ENCODE measurements around the gene NRXN2. TPM values are rescaled to one million over a fixed set of nuclear protein-coding genes. Genes with fewer than 3 reads are reported as not detected.

NRXN2 gene
- total and polyA plus RNA-seq, 2 donors (not counting 3 experiments of a cell fraction or from before 2014, with no cell fraction given): not detected

- Histone ChIP-seq H3K9ac (replicated peaks; ENCODE audit: extremely low read depth, insufficient read depth, low read length) (no peak overlapping the region), H3K27me3 (ENCODE audit: control insufficient read depth in 2 of 2, insufficient read depth in 2 of 2, low read length in 2 of 2) (peaks cover 4 to 15% of the 10 kb centered on the region in 2 experiments), H3K9me3 (replicated peaks; ENCODE audit: control insufficient read depth, insufficient read depth, low read length) (no peaks in the 10 kb centered on the region), H3K9me1 (replicated peaks; ENCODE audit: control insufficient read depth, extremely low read depth, insufficient read depth, low read length) (no peaks in the 10 kb centered on the region), H3K27ac (ENCODE audit: insufficient read depth, low read depth, low read length) (no peak overlapping the region), H4K20me1 (replicated peaks; ENCODE audit: control insufficient read depth, extremely low read depth, insufficient read depth, low read length) (no peaks in the 10 kb centered on the region), H2AFZ (ENCODE audit: low read depth, low read length) (no peak overlapping the region), H3K79me2 (ENCODE audit: control insufficient read depth, insufficient read depth, low read length) (no peaks in the 10 kb centered on the region), H3K4me2 (ENCODE audit: insufficient read depth, low read length) (no peak overlapping the region), H3K36me3 (ENCODE audit: control insufficient read depth in 2 of 2, extremely low read depth in 1 of 2, insufficient read depth in 2 of 2, low read length in 2 of 2) (no peaks in the 10 kb centered on the region), H3K4me3 (replicated peaks in 1 of 3; ENCODE audit: insufficient read depth in 1 of 3, low read depth in 1 of 3, low read length in 3 of 3) (no peak overlapping the region), H3K4me1 (ENCODE audit: control insufficient read depth, extremely low read depth, insufficient read depth, low read length) (no peaks in the 10 kb centered on the region)
- dilution Hi-C loops (cut with MboI; ENCODE audit: extremely low pct_ligation_motif_present, low sequenced_read_pairs): no loop called here
- no TSS peak for BruUV-seq (replicated peaks)
- FAIRE-seq (no peak), DNase-seq (ENCODE audit: low read depth, low spot score) (no peak)
- intact Hi-C loops (cut with micrococcal nuclease): loop anchor here (1.0 kb wide), 2 partner anchors 35 to 54 kb away; partner anchors contain the start of gene NRXN2
- CTCF ChIA-PET: interaction anchor here (0.7 to 2.1 kb wide), 28 partner anchors 8 to 333 kb away, joined by 3 to 31 read pairs (median 8); partner anchors contain the start of genes NRXN2 and RASGRP2
- TF ChIP-seq POLR2A (IDR thresholded peaks at IDR 0.05; ENCODE audit: low read depth, low read length) (no peak), JUN (IDR thresholded peaks at IDR 0.05; ENCODE audit: borderline replicate concordance, insufficient read depth, insufficient read length, low read depth) (no peak), POLR2AphosphoS5 (IDR thresholded peaks at IDR 0.05; ENCODE audit: insufficient read depth, low read depth, low read length) (no peak)
- POLR2A ChIA-PET: no interaction called here
Measured at GRCh38 chr11:64687643-64688533, 35.1 kb downstream of the NRXN2 start.

- POLR2A ChIA-PET: no interaction called here
- no peaks in the 10 kb centered on the region for H3K9me1 ChIP-seq (replicated peaks; ENCODE audit: control insufficient read depth, extremely low read depth, insufficient read depth, low read length)
- peaks cover 0 to 13% of the 10 kb centered on the region in 2 experiments for H3K27me3 ChIP-seq (ENCODE audit: control insufficient read depth in 2 of 2, insufficient read depth in 2 of 2, low read length in 2 of 2)
- intact Hi-C loops (cut with micrococcal nuclease) (no loop called here), dilution Hi-C loops (cut with MboI; ENCODE audit: extremely low pct_ligation_motif_present, low sequenced_read_pairs) (no loop called here)
- H3K36me3 ChIP-seq (ENCODE audit: control insufficient read depth in 2 of 2, extremely low read depth in 1 of 2, insufficient read depth in 2 of 2, low read length in 2 of 2): no peaks in the 10 kb centered on the region
- H3K4me2 ChIP-seq (ENCODE audit: insufficient read depth, low read length): no peak overlapping the region
- no peak overlapping the region for H2AFZ ChIP-seq (ENCODE audit: low read depth, low read length)
- no peaks in the 10 kb centered on the region for H3K9me3 ChIP-seq (replicated peaks; ENCODE audit: control insufficient read depth, insufficient read depth, low read length)
- no TSS peak for BruUV-seq (replicated peaks)
- no peak for TF ChIP-seq MAX (IDR thresholded peaks at IDR 0.05; ENCODE audit: insufficient read depth, insufficient read length)
- H4K20me1 ChIP-seq (replicated peaks; ENCODE audit: control insufficient read depth, extremely low read depth, insufficient read depth, low read length): no peaks in the 10 kb centered on the region
- no peak overlapping the region for H3K4me3 ChIP-seq (replicated peaks in 1 of 3; ENCODE audit: insufficient read depth in 1 of 3, low read depth in 1 of 3, low read length in 3 of 3)
- CTCF ChIA-PET: no interaction called here
- DNase-seq (ENCODE audit: low read depth, low spot score) (peak; percentile 43), FAIRE-seq (no peak)
- no peaks in the 10 kb centered on the region for H3K4me1 ChIP-seq (ENCODE audit: control insufficient read depth, extremely low read depth, insufficient read depth, low read length)
- no peak overlapping the region for H3K9ac ChIP-seq (replicated peaks; ENCODE audit: extremely low read depth, insufficient read depth, low read length)
- H3K79me2 ChIP-seq (ENCODE audit: control insufficient read depth, insufficient read depth, low read length): no peaks in the 10 kb centered on the region
- H3K27ac ChIP-seq (ENCODE audit: insufficient read depth, low read depth, low read length): no peak overlapping the region
Measured at GRCh38 chr11:64687204-64687603, 35.8 kb downstream of the NRXN2 start.

Measured in endothelial cell of umbilical vein (primary cell).